Parathyroid adenoma (tissue), 2 donors: ENCODE results near the gene DLX3.

Source experiments
- H2AFZ ChIP-seq: fragments of 300-600 bp; sonication (generic); one replicate; pipeline ENCODE4 v1.7.0; 2017; ENCODE audit warnings: antibody characterized with exemption, mild to moderate bottlenecking
- H3K27ac ChIP-seq: fragments of 300-600 bp; sonication (generic); one replicate; pipeline ENCODE4 v1.7.0; 2017
- H3K27me3 ChIP-seq: fragments of 300-600 bp; sonication (generic); one replicate; pipeline ENCODE4 v1.7.0; 2017; ENCODE audit warnings: low read length; ENCODE audit not compliant: control insufficient read depth, insufficient read depth
- H3K36me3 ChIP-seq: fragments of 300-600 bp; sonication (generic); one replicate; pipeline ENCODE4 v1.7.0; 2017; ENCODE audit warnings: low read length; ENCODE audit not compliant: control insufficient read depth, insufficient read depth
- H3K4me1 ChIP-seq: fragments of 300-600 bp; sonication (generic); one replicate; pipeline ENCODE4 v1.7.0; 2017; ENCODE audit warnings: control low read depth
- H3K4me2 ChIP-seq: fragments of 300-600 bp; sonication (generic); one replicate; pipeline ENCODE4 v1.7.0; 2017; ENCODE audit warnings: low read length
- H3K4me3 ChIP-seq: fragments of 300-600 bp; sonication (generic); one replicate; pipeline ENCODE4 v1.7.0; 2017; ENCODE audit warnings: low read depth, low read length
- H3K79me2 ChIP-seq: fragments of 300-600 bp; sonication (generic); one replicate; pipeline ENCODE4 v1.7.0; 2017; ENCODE audit warnings: control low read depth
- H3K9ac ChIP-seq: fragments of 300-600 bp; sonication (generic); one replicate; pipeline ENCODE4 v1.7.0; 2017; ENCODE audit warnings: mild to moderate bottlenecking
- H3K9me3 ChIP-seq: fragments of 300-600 bp; sonication (generic); one replicate; pipeline ENCODE4 v1.7.0; 2017; ENCODE audit warnings: low read length; ENCODE audit not compliant: control insufficient read depth
- CTCF ChIP-seq: fragments of 300-600 bp; sonication (generic); IDR thresholded peaks from one replicate; pipeline ENCODE4 v1.7.0; 2017; ENCODE audit warnings: antibody characterized with exemption, mild to moderate bottlenecking
- donor health status: primary hyperparathyroidism.

DLX3 gene

GRCh38 chr17:49958723-49959122, 36.3 kb downstream of the DLX3 start:
- Histone ChIP-seq H3K36me3 (no peaks in the 10 kb centered on the region), H2AFZ (no peak overlapping the region), H3K79me2 (no peaks in the 10 kb centered on the region), H3K4me3 (no peak overlapping the region), H3K4me1 (peaks cover under 1% of the 10 kb centered on the region), H3K27ac (no peak overlapping the region), H3K4me2 (no peak overlapping the region), H3K27me3 (no peaks in the 10 kb centered on the region), H3K9ac (no peak overlapping the region), H3K9me3 (no peaks in the 10 kb centered on the region)
- no peak for TF ChIP-seq CTCF

GRCh38 chr17:49957350-49957749, 37.7 kb downstream of the DLX3 start:
- Histone ChIP-seq H3K79me2 (no peaks in the 10 kb centered on the region), H3K9ac (no peak overlapping the region), H3K9me3 (no peaks in the 10 kb centered on the region), H3K4me3 (no peak overlapping the region), H3K36me3 (no peaks in the 10 kb centered on the region), H2AFZ (no peak overlapping the region), H3K4me1 (no peaks in the 10 kb centered on the region), H3K27ac (no peak overlapping the region), H3K4me2 (no peak overlapping the region), H3K27me3 (no peaks in the 10 kb centered on the region)
- no peak for TF ChIP-seq CTCF

- no peaks in the 10 kb centered on the region for H3K4me1 ChIP-seq
These were observed 38.2 kb downstream of the DLX3 start for GRCh38 chr17:49956780-49957179.

GRCh38 chr17:49955157-49955556, 39.9 kb downstream of the DLX3 start:
- no peak for TF ChIP-seq CTCF
- H3K4me3 ChIP-seq, result no peak overlapping the region
- H3K4me2 ChIP-seq, result no peak overlapping the region
- no peak overlapping the region for H2AFZ ChIP-seq
- no peaks in the 10 kb centered on the region for H3K9me3 ChIP-seq
- H3K9ac ChIP-seq, result no peak overlapping the region
- H3K27me3 ChIP-seq, result no peaks in the 10 kb centered on the region
- H3K79me2 ChIP-seq, result no peaks in the 10 kb centered on the region
- H3K36me3 ChIP-seq, result no peaks in the 10 kb centered on the region
- no peaks in the 10 kb centered on the region for H3K4me1 ChIP-seq
- no peak overlapping the region for H3K27ac ChIP-seq

More at GRCh38 chr17:49956780-49957179, 38.2 kb downstream of the DLX3 start:
- no peaks in the 10 kb centered on the region for H3K27me3 ChIP-seq
- H2AFZ ChIP-seq, result no peak overlapping the region
- TF ChIP-seq CTCF, result no peak
- H3K9ac ChIP-seq, result no peak overlapping the region
- H3K36me3 ChIP-seq, result no peaks in the 10 kb centered on the region
- no peak overlapping the region for H3K27ac ChIP-seq
- H3K9me3 ChIP-seq, result no peaks in the 10 kb centered on the region
- no peaks in the 10 kb centered on the region for H3K79me2 ChIP-seq
- no peak overlapping the region for H3K4me3 ChIP-seq
- H3K4me2 ChIP-seq, result no peak overlapping the region

- no peak overlapping the region for H2AFZ ChIP-seq
- H3K9me3 ChIP-seq, result no peaks in the 10 kb centered on the region
- TF ChIP-seq CTCF, result no peak
- no peaks in the 10 kb centered on the region for H3K4me1 ChIP-seq
- H3K79me2 ChIP-seq, result no peaks in the 10 kb centered on the region
- no peak overlapping the region for H3K9ac ChIP-seq
- no peak overlapping the region for H3K4me2 ChIP-seq
- no peaks in the 10 kb centered on the region for H3K27me3 ChIP-seq
- H3K4me3 ChIP-seq, result no peak overlapping the region
- no peak overlapping the region for H3K27ac ChIP-seq
- H3K36me3 ChIP-seq, result no peaks in the 10 kb centered on the region
These were observed 42.0 kb downstream of the DLX3 start for GRCh38 chr17:49952912-49953497.
